ENCODE data around the gene GSTK1. TPM values are rescaled to one million over a fixed set of nuclear protein-coding genes. Genes with fewer than 3 reads are reported as not detected.

Gene GSTK1
- 118 and 175 TPM in 2 replicates for total RNA-seq

GRCh38 chr7:143263266-143264195 lies at the start of gene GSTK1:
Gene GSTK1, plus strand, starts transcription at chr7:143263441. Its CDS starts 73 bp downstream, at chr7:143263514.

DNA sequence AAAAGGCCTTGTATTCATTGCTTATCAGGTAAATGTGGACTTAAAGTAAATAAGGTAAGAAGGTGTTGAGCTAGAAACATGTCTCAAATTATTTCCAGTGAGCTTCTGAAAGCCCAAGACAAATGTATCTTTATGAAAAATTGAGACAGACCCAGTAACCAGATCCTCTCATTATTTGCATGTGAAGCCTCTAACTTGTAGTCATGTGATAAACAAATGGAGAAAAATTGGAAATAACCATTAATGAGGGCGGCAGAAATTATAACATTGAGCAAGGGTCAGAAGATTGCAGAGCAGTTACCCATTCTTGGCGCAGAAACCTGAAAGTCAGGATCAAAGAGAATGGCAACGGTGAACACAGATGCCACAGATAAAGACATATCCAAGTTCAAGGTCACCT lies 41.5 kb upstream of the GSTK1 start, which contains the start of gene TAS2R40:
TSS of gene TAS2R40 (plus strand) at position 301 of the 400 bp plus-strand sequence. CDS start at position 343, 42 bp downstream.

DNA sequence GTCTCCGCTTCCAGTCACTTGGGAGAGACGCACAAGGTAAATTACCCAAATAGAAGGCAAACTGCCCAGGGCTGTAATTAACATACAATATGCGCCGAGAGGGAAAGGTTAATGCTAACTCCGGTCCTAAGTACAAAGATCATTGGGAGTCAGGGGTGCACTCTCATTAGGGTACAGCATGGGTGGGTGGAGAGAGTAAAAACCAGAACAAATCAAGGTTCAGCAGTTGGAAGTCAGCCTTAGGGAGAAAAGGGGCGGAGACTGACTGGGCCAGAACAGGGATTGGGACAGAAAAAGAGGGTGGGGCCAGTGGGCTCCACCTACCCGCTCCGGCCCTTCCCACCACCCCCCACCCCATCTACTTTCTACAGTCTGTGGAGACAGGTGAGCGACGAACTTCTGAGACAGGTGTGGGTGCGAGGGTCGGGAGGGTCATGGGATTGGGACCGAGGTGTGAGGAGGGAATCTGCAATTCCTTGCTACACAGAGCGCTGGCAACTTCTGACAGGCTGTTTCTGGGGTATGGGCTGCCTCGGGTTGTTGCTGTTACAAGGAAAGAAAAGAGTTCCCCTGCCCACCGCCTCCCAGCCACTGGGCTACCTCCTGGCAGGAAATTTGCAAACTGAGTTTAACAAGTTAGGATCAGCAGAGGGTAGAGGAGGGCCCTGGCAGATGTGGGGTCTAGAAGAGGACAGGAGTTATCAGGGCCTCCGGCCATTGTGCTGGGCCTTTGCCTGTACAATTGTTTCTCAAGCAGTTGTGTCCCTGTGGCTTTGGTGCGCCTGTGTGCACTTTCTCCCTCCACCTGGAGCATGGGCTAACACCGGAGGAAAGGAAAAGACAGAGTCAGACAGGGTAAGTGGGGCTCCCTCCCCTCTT lies 21.6 kb downstream of the GSTK1 start, which contains the start of gene TMEM139:
TSS of gene TMEM139 (plus strand) at position 368 of the 879 bp plus-strand sequence. CDS start 1,000 bp downstream, outside the sequence.

DNA sequence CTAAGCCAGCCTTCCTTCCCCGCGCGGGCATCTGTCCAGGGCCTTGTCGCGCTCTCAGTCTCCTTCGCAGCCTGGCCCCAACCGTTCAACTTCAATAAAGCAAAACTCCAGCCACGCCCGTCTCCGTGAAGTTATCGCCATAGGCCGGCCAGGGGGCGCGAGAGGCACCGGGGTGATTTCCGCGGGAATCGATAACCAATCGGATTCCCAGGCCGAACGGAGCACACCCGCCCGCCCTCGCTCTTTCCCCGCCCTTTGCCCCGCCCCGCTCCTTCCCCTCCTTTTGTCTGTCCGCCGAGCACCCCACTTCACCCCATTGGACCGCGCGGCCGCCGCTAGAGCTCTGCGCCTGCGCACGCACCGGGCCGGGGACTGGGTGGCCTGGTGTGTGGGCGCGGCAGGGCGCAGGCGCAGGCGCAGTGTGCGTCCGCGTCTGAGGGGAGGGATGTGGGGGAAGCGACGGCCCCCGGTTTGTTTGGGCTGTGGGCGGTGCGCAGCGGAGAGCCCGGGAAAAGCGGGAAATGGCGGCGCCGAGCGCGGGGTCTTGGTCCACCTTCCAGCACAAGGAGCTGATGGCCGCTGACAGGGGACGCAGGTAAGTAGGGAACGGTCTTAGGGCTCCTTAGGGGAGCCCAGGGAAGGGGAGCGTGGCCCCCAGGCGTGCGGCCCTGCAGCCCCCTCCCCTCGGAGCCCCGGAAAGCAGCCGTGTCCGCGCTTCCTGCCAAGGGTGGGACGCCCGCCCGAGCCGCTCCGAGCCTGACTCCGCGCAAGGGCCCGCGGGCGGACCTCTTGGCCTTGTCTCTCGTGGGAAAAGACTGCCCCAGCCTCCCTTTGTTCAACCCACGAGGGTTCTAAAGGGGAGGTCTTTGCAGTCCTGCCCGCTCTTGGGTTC lies 24.9 kb downstream of the GSTK1 start, which contains the start of gene CASP2:
TSS of gene CASP2 (plus strand) at position 417 of the 892 bp plus-strand sequence. CDS start at position 522, 105 bp downstream.

DNA sequence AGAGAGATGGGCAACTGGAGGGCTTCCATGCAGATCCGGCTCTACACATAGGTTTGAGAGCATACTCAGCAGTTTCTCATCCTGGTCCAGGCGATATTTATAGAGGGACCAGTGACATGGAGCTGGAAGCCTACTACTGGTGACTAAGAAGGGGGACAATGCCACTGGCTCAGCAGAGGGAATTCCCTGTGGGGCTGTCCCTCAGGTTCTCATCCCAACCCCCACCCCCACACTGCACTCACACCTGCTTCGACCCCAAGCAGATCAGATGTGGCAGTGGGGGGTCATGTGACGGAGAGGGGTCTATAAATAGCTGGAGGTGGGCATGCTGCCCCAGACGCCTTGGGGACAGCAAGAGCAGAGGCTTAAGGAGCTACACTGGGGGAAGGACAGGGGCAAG lies 52.5 kb downstream of the GSTK1 start, which contains the start of gene CLCN1:
TSS of gene CLCN1 (plus strand) at position 336 of the 400 bp plus-strand sequence. CDS start 102 bp downstream, outside the sequence.

Other genes with a start within 250 kb of the GSTK1 start
- not detected in 2 replicates for gene OR9A2, start 236.3 kb upstream of the GSTK1 start, total RNA-seq
- gene OR6V1, start 211.1 kb upstream of the GSTK1 start, total RNA-seq = not detected in 2 replicates
- gene PIP, start 131.4 kb upstream of the GSTK1 start, total RNA-seq = not detected in 2 replicates
- gene TAS2R39, start 80.0 kb upstream of the GSTK1 start, total RNA-seq = not detected in 2 replicates
- not detected in 2 replicates for gene TAS2R40, start 41.4 kb upstream of the GSTK1 start, total RNA-seq
- 7.1 and 8.9 TPM in 2 replicates for gene TMEM139, start 21.5 kb downstream of the GSTK1 start, total RNA-seq
- gene CASP2, start 24.9 kb downstream of the GSTK1 start, total RNA-seq = 9.4 and 17.2 TPM in 2 replicates
- 0.08 TPM in 1 of 2 replicates, not detected in the other for gene CLCN1, start 52.7 kb downstream of the GSTK1 start, total RNA-seq
- gene FAM131B, start 99.3 kb downstream of the GSTK1 start, total RNA-seq = 0.08 and 0.19 TPM in 2 replicates
- 78.2 and 95.9 TPM in 2 replicates for gene ZYX, start 117.9 kb downstream of the GSTK1 start, total RNA-seq
- 35.5 and 37.2 TPM in 2 replicates for gene EPHA1, start 145.4 kb downstream of the GSTK1 start, total RNA-seq
- gene TAS2R60, start 180.0 kb downstream of the GSTK1 start, total RNA-seq = not detected in 2 replicates
- not detected in 2 replicates for gene TAS2R41, start 214.4 kb downstream of the GSTK1 start, total RNA-seq